HCT116 (cell line): ENCODE data around the gene RASSF7. TPM values are rescaled to one million over a fixed set of nuclear protein-coding genes. Genes with fewer than 3 reads are reported as not detected.

ENCODE experiments used
- ATAC-seq: fragments of 200-7000 bp; cut with Tn5 transposase; 2 replicates; pipeline ENCODE4 v1.9.1; 2020; ENCODE audit warnings: mild to moderate bottlenecking, moderate library complexity
- BruUV-seq: library from RNA; stranded (reverse); fragments of 400-500 nt; replicated peaks from 2 replicates; lab custom pipeline; 2021; lab: Mats Ljungman, UMichigan
- CTCF ChIA-PET: fragments of 300-600 bp; sonication (Branson Sonifier 250); formaldehyde crosslinking; loops from one replicate; lab custom pipeline; 2021; ENCODE audit warnings: antibody characterized with exemption; lab: Charles Lee
- POLR2A ChIA-PET: fragments of 300-600, 350-600 bp; sonication (Branson Sonifier 250); formaldehyde crosslinking; loops from one replicate; lab custom pipeline; 2021; ENCODE audit warnings: antibody characterized with exemption; lab: Charles Lee
- RAD21 ChIA-PET, 2 experiments: fragments of 300-600 bp; sonication (Branson Sonifier 250); formaldehyde crosslinking; loops; one replicate each; lab custom pipeline; 2023; ENCODE audit warnings: low total read pairs in 2 of 2; ENCODE audit not compliant: uncharacterized antibody in 2 of 2, unreplicated experiment in 2 of 2, low non-redundant PET in 1 of 2; lab: Charles Lee
- DNase-seq: peaks from one replicate; pipeline ENCODE4 v3.0.0-alpha.2; 2010; ENCODE audit warnings: low read depth, low spot score
- H2AFZ ChIP-seq: fragments of 200-600 bp; shearing (Covaris generic), sonication (generic); 2 replicates; pipeline ENCODE4 v1.6.1; 2017; ENCODE audit warnings: low read depth, mixed run types, mixed read lengths, antibody characterized with exemption, low read length; ENCODE audit not compliant: poor library complexity, severe bottlenecking
- H3K27ac ChIP-seq: 2 replicates; pipeline ENCODE4 v1.5.1; 2012; ENCODE audit warnings: low read depth, low read length
- H3K27me3 ChIP-seq: fragments of 200-600 bp; sonication (generic); 2 replicates; pipeline ENCODE4 v1.6.1; 2016; ENCODE audit warnings: mixed run types, low read length, mixed read lengths; ENCODE audit not compliant: insufficient read depth
- H3K36me3 ChIP-seq, 2 experiments: fragments of 200-500 bp in 1 of 2; fragments of 200-600 bp in 1 of 2; sonication (Bioruptor generic) in 1 of 2; sonication (generic) in 1 of 2; 2 replicates each; pipeline versions ENCODE4 v1.5.1 to v1.6.1; 2014 to 2016; ENCODE audit warnings: low read length in 2 of 2, inconsistent platforms in 1 of 2, mixed read lengths in 1 of 2, mixed run types in 1 of 2; ENCODE audit not compliant: insufficient read depth in 2 of 2, control insufficient read depth in 1 of 2
- H3K4me1 ChIP-seq, 2 experiments: fragments of 200-600 bp in 1 of 2; sonication (generic) in 1 of 2; 2 replicates each; pipeline versions ENCODE4 v1.5.1 to v1.6.1; 2012 to 2017; ENCODE audit warnings: low read length in 2 of 2, inconsistent platforms in 1 of 2, mild to moderate bottlenecking in 1 of 2, mixed read lengths in 1 of 2, mixed run types in 1 of 2, moderate library complexity in 1 of 2; ENCODE audit not compliant: insufficient read depth in 2 of 2, control insufficient read depth in 1 of 2
- H3K4me2 ChIP-seq: fragments of 200-600 bp; sonication (generic); 2 replicates; pipeline ENCODE4 v1.6.1; 2017; ENCODE audit warnings: mixed run types, low read length, mixed read lengths
- H3K4me3 ChIP-seq, 2 experiments: fragments of 200-600 bp in 1 of 2; sonication (generic) in 1 of 2; replicated peaks in 1 of 2; 2 replicates each; pipeline ENCODE4 v1.5.1; 2011 to 2016; ENCODE audit warnings: low read length in 2 of 2, control low read depth in 1 of 2, low read depth in 1 of 2, mild to moderate bottlenecking in 1 of 2, mixed read lengths in 1 of 2, mixed run types in 1 of 2
- H3K79me2 ChIP-seq: fragments of 200-600 bp; sonication (generic); 2 replicates; pipeline ENCODE4 v1.6.1; 2017; ENCODE audit warnings: mild to moderate bottlenecking, mixed run types, low read length, moderate library complexity, mixed read lengths; ENCODE audit not compliant: insufficient read depth
- H3K9ac ChIP-seq: fragments of 200-600 bp; sonication (generic); 2 replicates; pipeline ENCODE4 v1.6.1; 2016; ENCODE audit warnings: low read length, mixed read lengths
- H3K9me2 ChIP-seq: fragments of 200-600 bp; sonication (generic), shearing (Covaris generic); 2 replicates; pipeline ENCODE4 v1.6.1; 2017; ENCODE audit warnings: mixed run types, mild to moderate bottlenecking, moderate library complexity; ENCODE audit not compliant: insufficient read depth
- H3K9me3 ChIP-seq, 2 experiments: fragments of 200-500 bp in 1 of 2; fragments of 200-600 bp in 1 of 2; sonication (Bioruptor generic) in 1 of 2; sonication (generic) in 1 of 2; 2 replicates each; pipeline ENCODE4 v1.6.1; 2014 to 2017; ENCODE audit warnings: low read length in 2 of 2, mixed read lengths in 2 of 2, inconsistent platforms in 1 of 2, low read depth in 1 of 2, mild to moderate bottlenecking in 1 of 2, mixed run types in 1 of 2, moderate library complexity in 1 of 2; ENCODE audit not compliant: control insufficient read depth in 1 of 2, insufficient read depth in 1 of 2
- H4K20me1 ChIP-seq: fragments of 200-600 bp; sonication (generic), shearing (Covaris generic); 2 replicates; pipeline ENCODE4 v1.6.1; 2017; ENCODE audit warnings: mixed run types, mild to moderate bottlenecking, moderate library complexity; ENCODE audit not compliant: insufficient read depth
- ATF3 ChIP-seq: IDR thresholded peaks from 2 replicates; pipeline ENCODE4 v1.6.1; 2012
- CTCF ChIP-seq, 3 experiments: fragments of 200-600 bp in 1 of 3; sonication (generic) in 1 of 3; IDR thresholded peaks in 2 of 3; conservative IDR thresholded peaks in 1 of 3; 2 replicates each; pipeline ENCODE4 v1.5.1; 2012 to 2017; ENCODE audit warnings: low read depth in 2 of 3, low read length in 2 of 3, antibody characterized with exemption in 1 of 3, borderline replicate concordance in 1 of 3, control low read depth in 1 of 3, mild to moderate bottlenecking in 1 of 3, mixed read lengths in 1 of 3, mixed run types in 1 of 3, moderate library complexity in 1 of 3; ENCODE audit not compliant: insufficient read depth in 1 of 3
- EGR1 ChIP-seq: IDR thresholded peaks from 2 replicates; pipeline ENCODE4 v1.6.1; 2012; ENCODE audit warnings: low read depth
- ELF1 ChIP-seq: IDR thresholded peaks from 2 replicates; pipeline ENCODE4 v1.6.1; 2012; ENCODE audit warnings: low read depth, borderline replicate concordance
- EZH2phosphoT487 ChIP-seq: fragments of 200-600 bp; IDR thresholded peaks from 2 replicates; pipeline ENCODE4 v1.6.1; 2018; ENCODE audit warnings: antibody characterized with exemption, borderline replicate concordance
- FOSL1 ChIP-seq: IDR thresholded peaks from 2 replicates; pipeline ENCODE4 v1.6.1; 2012; ENCODE audit warnings: low read depth
- JUND ChIP-seq: IDR thresholded peaks from 2 replicates; pipeline ENCODE4 v1.6.1; 2012
- MAX ChIP-seq: IDR thresholded peaks from 2 replicates; pipeline ENCODE4 v1.6.1; 2012
- POLR2AphosphoS5 ChIP-seq: IDR thresholded peaks from 2 replicates; pipeline ENCODE4 v1.6.1; 2011; ENCODE audit warnings: mild to moderate bottlenecking, low read depth, low read length, moderate library complexity
- RAD21 ChIP-seq: IDR thresholded peaks from 2 replicates; pipeline ENCODE4 v1.6.1; 2012; ENCODE audit warnings: low read depth, mild to moderate bottlenecking
- REST ChIP-seq: IDR thresholded peaks from 2 replicates; pipeline ENCODE4 v1.6.1; 2012; ENCODE audit warnings: low read depth
- SIN3A ChIP-seq: IDR thresholded peaks from 2 replicates; pipeline ENCODE4 v1.6.1; 2012; ENCODE audit warnings: low read depth
- SP1 ChIP-seq: IDR thresholded peaks from 2 replicates; pipeline ENCODE4 v1.6.1; 2012; ENCODE audit warnings: low read depth
- TCF7L2 ChIP-seq: IDR thresholded peaks from 2 replicates; pipeline ENCODE4 v1.7.0; 2011; ENCODE audit warnings: borderline replicate concordance, inconsistent platforms; ENCODE audit not compliant: insufficient read depth, insufficient read length; ENCODE audit errors: extremely low read depth
- YY1 ChIP-seq: IDR thresholded peaks from 2 replicates; pipeline ENCODE4 v1.6.1; 2011; ENCODE audit warnings: low read length, low read depth, moderate library complexity, mild to moderate bottlenecking; ENCODE audit not compliant: insufficient replicate concordance; ENCODE audit errors: extremely low read depth
- ZFX ChIP-seq: fragments of 450-650 bp; IDR thresholded peaks from 2 replicates; pipeline ENCODE4 v1.6.1; 2017
- ZNF274 ChIP-seq: fragments of 200-500 bp; sonication (Bioruptor generic); IDR thresholded peaks from 2 replicates; pipeline ENCODE4 v1.6.1; 2014; ENCODE audit warnings: mild to moderate bottlenecking, low read depth, low read length, inconsistent platforms
- intact Hi-C: fragments of 100-400 bp; cut with micrococcal nuclease; formaldehyde crosslinking; loops from 2 replicates; pipeline ENCODE4 v1.10.0; 2022
- total RNA-seq: library from RNA; stranded (reverse); gene quantifications from one replicate; pipeline ENCODE4 v1.2.1, GENCODE V29; 2021; ENCODE audit not compliant: unreplicated experiment

The RASSF7 gene
- total RNA-seq, 1 experiment from 2014 or later: 35.9 TPM

- Histone ChIP-seq H4K20me1 (no peaks in the 10 kb centered on the region; the same call in 1 of the 2 replicates), H3K27ac (peak overlapping the region; percentile 90), H3K4me3 (peak overlapping the region; percentile 62 to 86), H3K9me2 (no peaks in the 10 kb centered on the region), H3K27me3 (no peaks in the 10 kb centered on the region), H3K9ac (peak overlapping the region; percentile 82), H3K79me2 (peaks cover 41% of the 10 kb centered on the region), H3K36me3 (peaks cover 0 to 8% of the 10 kb centered on the region in 2 experiments; a peak in 1 of 4 replicates), H3K4me1 (peaks cover 16 to 37% of the 10 kb centered on the region in 2 experiments), H3K4me2 (peak overlapping the region; percentile 98), H3K9me3 (no peaks in the 10 kb centered on the region), H2AFZ (no peak overlapping the region)
- ChIA-PET RAD21 (interaction anchor here in 1 of 2 experiments (1.1 kb wide), 1 partner anchor 16 kb away, joined by 7 read pairs; no protein-coding TSS in a partner anchor), CTCF (interaction anchor here (0.8 to 1.4 kb wide), 2 partner anchors 21 to 127 kb away, joined by 4 to 5 read pairs; no protein-coding TSS in a partner anchor), POLR2A (interaction anchor here (0.7 to 1.1 kb wide), 10 partner anchors 9 to 260 kb away, joined by 3 to 8 read pairs (median 4); partner anchors contain the start of genes DEAF1, HRAS and TMEM80)
- TF ChIP-seq SP1: no peak
- TF ChIP-seq REST: no peak
- no peak for TF ChIP-seq CTCF (IDR thresholded peaks at IDR 0.05 in 2 of 3, conservative IDR thresholded peaks at IDR 0.05 in 1 of 3; ENCODE audit: borderline replicate concordance in 1 of 3, insufficient read depth in 1 of 3, low read depth in 2 of 3, low read length in 2 of 3)
- no peak for TF ChIP-seq ZNF274
- no peak for TF ChIP-seq TCF7L2
- TF ChIP-seq EGR1: no peak
- TF ChIP-seq ZFX: peak; percentile 56; the same call in 1 of the 2 replicates
- no peak for TF ChIP-seq FOSL1
- no peak for TF ChIP-seq JUND
- TF ChIP-seq ELF1: no peak
- no peak for TF ChIP-seq MAX
- TF ChIP-seq EZH2phosphoT487: no peak
- TF ChIP-seq YY1: no peak
- no peak for TF ChIP-seq SIN3A
- TF ChIP-seq ATF3: no peak
- no peak for TF ChIP-seq RAD21
- TF ChIP-seq POLR2AphosphoS5: peak; percentile 65
- intact Hi-C loops: no loop called here
- no TSS peak for BruUV-seq
- peak; percentile 65 for ATAC-seq
- DNase-seq: peak; percentile 24
Measured at GRCh38 chr11:575313-575995, 14.7 kb downstream of the RASSF7 start.
